Measurements from ENCODE around the gene CCNJL. TPM values are rescaled to one million over a fixed set of nuclear protein-coding genes. Genes with fewer than 3 reads are reported as not detected.
"Not testable (repeated sequence)": the region's sequence is repeated elsewhere in the genome, so short reads cannot be mapped to it uniquely, and the experiment has no call there.

The CCNJL gene
- 2.0 and 2.7 TPM in 2 replicates for total RNA-seq (2014; rRNA removed)
- polyA plus RNA-seq (2012) = 6.0 TPM

DNA sequence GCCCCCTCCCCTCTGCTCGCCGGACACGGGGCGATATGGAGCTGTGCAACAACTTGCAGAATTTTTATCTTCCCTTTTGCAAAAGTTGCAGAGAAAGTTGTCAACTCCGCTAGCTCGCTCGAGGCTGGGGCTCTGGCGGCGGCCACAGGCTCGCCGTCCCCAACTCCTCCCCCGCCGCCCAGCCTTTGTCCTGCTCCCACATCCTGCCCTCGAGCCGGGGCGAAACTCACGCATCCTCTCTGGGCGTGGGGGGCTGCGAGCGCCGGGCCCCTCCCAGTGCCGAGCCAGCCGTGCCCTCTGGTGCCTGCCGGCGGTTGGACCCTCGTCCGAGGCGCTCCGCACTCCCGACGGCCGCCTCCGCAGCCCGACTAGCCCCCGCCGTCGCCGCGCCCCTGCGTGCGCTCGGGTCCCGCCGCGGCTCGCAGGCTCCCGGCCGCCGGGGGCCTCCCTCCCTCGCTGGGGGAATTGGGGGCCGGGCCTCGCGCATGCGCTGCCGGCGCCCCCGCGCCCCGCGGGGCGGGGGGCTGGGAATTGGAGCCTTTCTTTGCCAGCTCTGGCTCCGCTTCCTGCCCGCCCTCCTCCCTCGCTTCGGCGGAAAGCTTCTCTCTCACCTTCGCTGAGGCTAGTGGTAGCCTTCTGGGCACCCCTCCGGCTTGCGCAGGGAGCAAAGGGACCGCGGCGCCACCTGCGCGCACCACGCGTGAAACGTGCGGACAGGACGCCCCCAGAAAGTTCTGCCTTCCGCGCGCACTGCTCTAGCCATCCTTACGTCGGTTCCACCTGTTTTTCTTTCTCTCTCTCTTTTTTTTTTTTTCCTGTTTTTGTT lies at the start of gene CCNJL:
TSS of gene CCNJL (minus strand) at position 431 of the 826 bp plus-strand sequence. CDS start 641 bp downstream, outside the sequence.
- DNase-seq (ENCODE audit: low read depth) = peak; percentile 35

- DNase-seq (ENCODE audit: low read depth) = no peak
Measured at GRCh38 chr5:160361624-160362228, 49.4 kb upstream of the CCNJL start.

DNA sequence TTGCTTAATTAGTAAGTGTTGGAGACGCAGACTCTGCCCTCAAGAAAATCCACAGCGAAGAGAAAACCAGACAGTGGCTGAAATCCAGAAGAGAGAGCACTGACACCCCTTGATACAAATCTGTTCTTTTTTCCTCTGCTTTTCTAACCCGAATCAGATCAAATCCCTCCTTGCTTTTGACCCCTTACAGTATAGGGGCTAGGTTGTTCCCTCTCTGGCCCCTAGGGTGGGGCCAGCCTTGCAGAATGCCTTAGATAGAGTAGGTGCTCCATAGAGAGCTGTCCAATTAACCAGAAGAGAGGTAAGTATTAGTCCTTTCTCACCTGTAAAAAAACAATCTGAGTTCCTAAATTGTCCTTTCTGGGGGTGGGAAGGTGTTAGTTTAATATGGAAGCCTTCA lies 47.9 kb upstream of the CCNJL start:
- DNase-seq (ENCODE audit: low read depth) = no peak

DNA sequence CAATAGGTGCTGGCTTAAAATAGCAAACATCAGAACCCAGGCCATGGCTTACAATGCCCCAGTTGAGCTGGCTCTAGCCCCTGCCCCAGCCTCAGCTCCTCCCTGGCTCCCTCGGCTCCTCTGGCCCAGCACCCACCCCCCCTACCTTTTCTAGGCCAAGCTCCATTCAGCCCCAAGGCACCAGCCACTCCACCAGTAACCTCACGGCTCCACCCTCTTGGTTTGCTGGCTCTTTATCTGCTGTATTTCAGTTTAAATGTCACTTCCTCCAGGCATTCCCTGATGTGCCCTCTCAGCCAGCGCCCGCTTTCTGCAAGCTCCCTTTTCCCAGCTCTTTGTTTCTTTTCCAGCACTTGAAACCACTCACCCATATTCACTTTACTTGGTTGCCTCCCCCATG lies 47.5 kb upstream of the CCNJL start:
- DNase-seq (ENCODE audit: low read depth) = no peak

DNA sequence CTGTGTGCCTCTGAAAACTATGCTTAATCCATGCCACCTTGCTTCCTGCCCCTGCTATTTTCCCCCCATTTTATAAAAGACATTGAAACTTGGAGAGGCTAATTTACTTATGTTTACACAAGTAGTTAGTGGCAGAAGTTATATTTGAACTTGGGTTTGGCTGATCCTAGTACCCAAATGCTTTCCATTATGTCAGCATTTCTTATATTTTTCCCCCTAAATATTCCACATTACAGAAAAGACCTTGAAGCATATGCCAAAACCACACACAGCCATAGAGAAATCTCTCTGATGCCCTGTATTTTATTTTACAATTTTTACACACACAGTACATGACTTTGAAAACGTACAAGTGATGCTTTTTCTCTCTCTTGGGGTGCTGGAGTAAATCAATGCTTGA lies 46.9 kb upstream of the CCNJL start:
- DNase-seq (ENCODE audit: low read depth) = no peak

GRCh38 chr5:160357861-160358411 lies 45.6 kb upstream of the CCNJL start:
- no peak for DNase-seq (ENCODE audit: low read depth)

DNA sequence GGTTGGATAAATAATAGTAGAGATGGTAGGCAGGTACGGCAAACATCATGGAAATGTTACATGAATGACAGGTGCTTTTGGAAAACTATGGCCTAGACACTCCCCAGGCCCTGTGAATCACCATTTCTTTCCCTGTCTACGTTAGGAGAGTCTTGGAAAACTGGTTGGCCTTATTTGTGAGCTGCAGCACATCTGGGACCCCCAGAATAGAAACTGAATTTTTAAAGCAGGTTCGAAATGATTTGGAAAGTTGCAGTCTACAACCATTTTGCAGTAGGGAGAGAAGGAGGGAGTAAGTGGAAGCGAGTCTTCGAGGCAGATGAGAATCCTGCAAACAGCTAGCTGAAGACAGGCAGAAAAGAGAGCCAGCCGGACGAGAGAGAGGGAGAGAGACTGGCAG lies 45.0 kb upstream of the CCNJL start:
- DNase-seq (ENCODE audit: low read depth) = no peak

- DNase-seq (ENCODE audit: low read depth) = no peak
Measured at GRCh38 chr5:160356550-160357347, 44.4 kb upstream of the CCNJL start.

DNA sequence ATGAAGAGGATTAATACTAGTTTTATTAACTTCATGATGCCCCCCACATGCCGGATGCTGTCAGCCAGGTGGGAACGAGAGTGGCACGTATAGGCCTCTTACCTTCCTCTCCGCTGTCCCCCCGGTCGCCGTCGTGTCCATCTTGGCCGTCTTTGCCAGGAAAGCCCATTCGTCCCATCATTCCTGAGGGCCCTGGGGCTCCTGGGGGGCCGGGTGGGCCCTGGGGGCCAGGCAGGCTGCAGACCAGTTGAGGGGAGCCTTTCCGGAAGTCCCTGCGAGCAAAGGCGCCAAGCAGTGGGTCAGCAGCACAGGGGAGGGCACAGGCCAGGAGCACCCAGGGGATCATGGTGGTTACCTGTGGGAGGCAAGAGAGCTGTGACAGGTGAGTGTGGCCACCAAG lies 42.3 kb upstream of the CCNJL start:
- no peak for DNase-seq (ENCODE audit: low read depth)

DNA sequence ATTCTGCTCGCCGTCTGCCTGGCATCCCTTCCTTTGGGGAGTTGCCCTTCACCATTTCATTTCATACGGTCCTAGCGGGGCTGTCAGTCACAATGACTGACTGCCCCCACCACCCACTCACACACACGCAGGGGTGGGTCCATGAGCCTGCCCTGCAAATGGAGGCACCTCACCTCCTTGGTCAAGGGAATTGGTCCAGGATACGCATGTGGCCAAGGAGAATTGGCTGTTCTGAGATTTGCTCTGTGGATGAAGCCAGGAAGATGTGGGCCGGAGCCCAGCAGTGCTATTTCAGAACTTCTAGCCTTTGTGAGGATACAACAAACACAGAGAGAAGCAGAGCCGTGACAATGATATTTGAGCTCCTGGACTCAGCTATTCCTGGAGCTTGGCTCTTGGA lies 41.0 kb upstream of the CCNJL start:
- DNase-seq (ENCODE audit: low read depth) = no peak

DNA sequence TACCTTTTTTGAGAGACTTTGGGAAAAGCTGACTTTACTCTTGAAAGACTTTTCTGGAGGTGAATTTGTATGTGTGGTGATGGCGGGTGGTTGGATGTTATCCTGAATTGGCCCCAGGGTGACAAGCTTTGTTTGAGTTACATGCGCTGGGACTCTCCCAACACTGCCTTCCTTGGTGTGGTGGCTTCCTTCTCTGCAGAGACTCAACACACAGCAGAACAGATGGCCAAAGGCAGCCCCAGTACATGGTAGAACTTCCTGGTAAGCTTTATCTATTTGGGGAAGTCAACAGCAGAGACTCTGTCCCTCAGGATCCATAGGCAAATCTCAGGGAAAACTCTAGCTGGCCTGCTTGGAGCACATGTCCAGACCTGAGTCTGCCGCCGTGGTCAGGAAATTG lies 39.9 kb upstream of the CCNJL start:
- no peak for DNase-seq (ENCODE audit: low read depth)

DNA sequence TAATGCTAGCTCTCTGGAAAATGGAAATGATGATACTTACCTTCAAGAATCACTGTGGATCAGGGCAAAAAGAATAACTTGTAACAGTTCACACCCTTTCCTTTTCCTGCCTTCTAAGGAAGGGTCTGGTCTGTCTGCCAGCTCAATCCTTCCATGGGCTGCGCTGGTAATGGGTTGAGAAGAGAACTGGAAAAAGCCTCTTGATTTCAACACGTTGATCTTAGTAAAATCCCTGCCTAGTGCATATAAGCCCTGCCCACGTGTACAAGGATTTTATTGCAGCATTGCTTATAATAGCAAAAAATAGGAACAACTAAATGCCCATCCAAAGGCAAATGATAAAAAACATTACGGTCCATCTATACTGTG lies 37.6 kb upstream of the CCNJL start:
- DNase-seq (ENCODE audit: low read depth) = no peak

DNA sequence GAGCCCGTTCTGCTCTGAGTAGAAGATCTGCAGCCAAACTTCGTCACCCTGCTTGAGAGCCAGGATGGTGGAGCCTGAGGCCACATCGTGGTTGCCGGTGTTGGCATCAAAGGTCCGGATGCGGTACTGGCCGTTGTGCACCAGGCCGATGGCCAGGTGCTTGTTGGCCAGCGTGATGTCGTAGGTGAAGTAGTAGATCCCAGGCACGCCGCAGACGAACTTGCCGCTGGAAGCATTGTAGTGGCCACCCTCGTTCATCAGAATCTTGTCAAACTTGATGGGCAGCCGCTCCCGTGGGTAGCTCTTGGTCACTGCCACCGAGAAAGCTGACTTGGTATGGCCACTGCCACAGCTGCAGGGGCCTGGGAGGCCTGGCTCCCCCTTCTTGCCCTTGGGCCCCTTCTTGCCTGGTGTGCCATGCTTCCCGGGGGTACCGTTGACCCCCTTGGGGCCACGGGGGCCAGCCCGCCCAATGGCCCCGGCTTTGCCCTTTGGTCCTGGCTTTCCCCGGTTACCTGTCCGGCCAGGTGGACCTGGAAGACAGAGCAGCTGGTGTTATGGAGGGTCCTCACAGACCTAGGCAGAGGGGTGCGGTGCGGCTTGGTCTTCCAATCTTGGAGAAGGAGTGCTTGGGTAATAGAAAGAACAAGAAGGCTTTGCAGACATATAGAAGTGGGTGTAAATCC lies 37.0 kb upstream of the CCNJL start:
- DNase-seq (ENCODE audit: low read depth) = no peak

GRCh38 chr5:160348080-160348479 lies 35.7 kb upstream of the CCNJL start:
- no peak for DNase-seq (ENCODE audit: low read depth)

DNA sequence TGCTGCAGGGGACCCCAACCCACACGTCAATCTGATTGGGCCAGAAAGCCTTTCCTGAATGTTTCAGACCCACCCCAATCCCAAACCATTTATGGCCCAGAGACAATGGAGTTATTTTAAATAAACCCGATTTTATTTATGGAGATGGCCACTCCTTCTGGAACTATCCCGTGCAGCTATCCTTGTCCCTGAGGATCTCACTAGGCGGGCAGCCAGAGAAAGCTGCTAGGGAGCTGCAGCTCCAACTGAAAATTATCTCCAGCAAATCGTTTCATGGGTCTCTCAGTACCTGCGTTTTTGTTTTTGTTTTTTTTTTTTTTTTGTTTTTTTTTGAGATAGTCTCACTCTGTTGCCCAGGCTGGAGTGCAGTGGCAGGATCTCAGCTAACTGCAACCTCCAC lies 35.1 kb upstream of the CCNJL start:
- DNase-seq (ENCODE audit: low read depth) = no peak

- peak; percentile 43 for DNase-seq (ENCODE audit: low read depth)
Measured at GRCh38 chr5:160342413-160342941, 30.1 kb upstream of the CCNJL start.

DNA sequence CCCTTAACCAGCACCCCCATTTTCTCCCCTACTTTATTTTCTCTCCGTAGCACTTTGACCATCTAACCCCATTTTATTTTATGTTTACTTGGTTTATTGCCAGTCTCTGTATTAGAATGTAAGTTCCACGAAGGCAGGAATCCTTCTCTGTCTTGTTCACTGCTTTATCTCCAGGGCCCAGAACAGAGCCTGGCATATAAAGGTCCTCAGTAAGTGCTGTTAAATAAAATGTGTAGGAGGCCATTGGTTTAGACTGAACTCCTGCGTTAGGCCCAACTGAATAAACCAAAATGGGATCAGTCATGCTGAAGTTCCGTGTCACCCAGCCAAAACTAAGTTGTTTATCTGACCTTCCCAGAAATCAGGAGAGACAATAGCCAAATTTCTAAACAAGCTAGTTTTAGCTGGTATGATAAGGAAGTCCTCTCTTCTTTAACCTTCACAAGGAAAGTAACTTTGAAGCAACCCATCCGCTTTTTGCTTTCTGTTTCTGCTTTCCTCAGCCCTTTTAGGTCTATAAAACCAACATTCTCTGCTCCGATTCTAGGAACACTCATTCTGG lies 29.0 kb upstream of the CCNJL start:
- DNase-seq (ENCODE audit: low read depth) = no peak

- DNase-seq (ENCODE audit: low read depth) = not testable (repeated sequence)
Measured at GRCh38 chr5:160340513-160340912, 28.1 kb upstream of the CCNJL start.

- DNase-seq (ENCODE audit: low read depth) = no peak
Measured at GRCh38 chr5:160339406-160340130, 27.2 kb upstream of the CCNJL start.

DNA sequence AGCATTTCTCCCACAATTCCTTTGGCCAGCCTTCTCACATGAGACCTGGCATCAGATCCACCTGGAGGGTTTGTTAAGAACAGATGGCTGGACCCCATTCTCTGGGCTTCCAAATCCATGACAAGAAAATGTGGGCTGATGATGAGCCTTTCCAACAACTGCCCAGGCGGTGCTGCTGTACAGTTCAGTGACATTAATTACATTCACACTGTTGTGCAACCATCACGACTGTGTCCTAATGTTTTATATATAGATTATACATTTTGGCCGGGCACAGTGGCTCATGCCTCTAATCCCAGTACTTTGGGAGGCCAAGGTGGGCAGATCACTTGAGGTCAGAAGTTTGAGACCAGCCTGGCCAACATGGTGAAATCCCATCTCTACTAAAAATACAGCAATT lies 22.4 kb upstream of the CCNJL start:
- DNase-seq (ENCODE audit: low read depth) = not testable (repeated sequence)
